Liver (tissue), 9 donors: Measurements from ENCODE around the gene ZMYND19. TPM values are rescaled to one million over a fixed set of nuclear protein-coding genes. Genes with fewer than 3 reads are reported as not detected.

Source experiments
- DNase-seq: peaks from one replicate; pipeline ENCODE4 v3.0.0-alpha.2; 2017; ENCODE audit warnings: low spot score
- H3K27ac ChIP-seq, 2 donors: one replicate each; pipeline ENCODE4 v1.7.0; 2013; ENCODE audit warnings: inconsistent platforms in 2 of 2, low read length in 2 of 2, control low read depth in 1 of 2, low read depth in 1 of 2, mild to moderate bottlenecking in 1 of 2
- H3K27me3 ChIP-seq, 4 donors: one replicate each; pipeline versions ENCODE4 v1.6.1 to v1.7.0; 2013; ENCODE audit warnings: low read length in 3 of 4, inconsistent platforms in 1 of 4, mild to moderate bottlenecking in 1 of 4, moderate library complexity in 1 of 4; ENCODE audit not compliant: control insufficient read depth in 4 of 4, insufficient read depth in 4 of 4
- H3K36me3 ChIP-seq, 4 donors: one replicate each; pipeline versions ENCODE4 v1.6.1 to v1.7.0; 2013; ENCODE audit warnings: low read length in 3 of 4, mild to moderate bottlenecking in 3 of 4, low read depth in 1 of 4, moderate library complexity in 1 of 4; ENCODE audit not compliant: control insufficient read depth in 4 of 4, insufficient read depth in 3 of 4
- H3K4me1 ChIP-seq, 4 donors: one replicate each; pipeline versions ENCODE4 v1.6.1 to v1.7.0; 2013; ENCODE audit warnings: low read length in 3 of 4, mild to moderate bottlenecking in 3 of 4, moderate library complexity in 1 of 4; ENCODE audit not compliant: control insufficient read depth in 4 of 4, insufficient read depth in 4 of 4
- H3K4me3 ChIP-seq, 3 donors: one replicate each; pipeline versions ENCODE4 v1.6.1 to v1.7.0; 2013; ENCODE audit warnings: low read length in 3 of 3, control low read depth in 1 of 3, low read depth in 1 of 3, mild to moderate bottlenecking in 1 of 3
- H3K9ac ChIP-seq, 2 donors: one replicate each; pipeline ENCODE4 v1.7.0; 2013; ENCODE audit warnings: low read length in 2 of 2, mild to moderate bottlenecking in 2 of 2, moderate library complexity in 2 of 2, control low read depth in 1 of 2, low read depth in 1 of 2
- H3K9me3 ChIP-seq, 4 donors: one replicate each; pipeline versions ENCODE4 v1.6.1 to v1.7.0; 2013; ENCODE audit warnings: low read length in 3 of 4; ENCODE audit not compliant: control insufficient read depth in 4 of 4
- ATF3 ChIP-seq: IDR thresholded peaks from 2 replicates; pipeline ENCODE4 v1.6.1; 2016; ENCODE audit warnings: antibody characterized with exemption
- CTCF ChIP-seq: fragments of 150-350 bp; IDR thresholded peaks from 2 replicates; pipeline ENCODE4 v1.5.1; 2017; ENCODE audit warnings: improper control_type of control experiment, low read depth, low read length; ENCODE audit not compliant: missing input control
- EGR1 ChIP-seq, 2 donors: IDR thresholded peaks; 2 replicates each; pipeline ENCODE4 v1.6.1; 2016 to 2018; ENCODE audit warnings: antibody characterized with exemption in 2 of 2, low read depth in 2 of 2
- FOXA1 ChIP-seq: IDR thresholded peaks from 2 replicates; pipeline ENCODE4 v1.6.1; 2016; ENCODE audit warnings: antibody characterized with exemption
- FOXA2 ChIP-seq: IDR thresholded peaks from 2 replicates; pipeline ENCODE4 v1.6.1; 2016; ENCODE audit warnings: antibody characterized with exemption
- GABPA ChIP-seq, 2 donors: IDR thresholded peaks in 1 of 2; conservative IDR thresholded peaks in 1 of 2; 2 replicates each; pipeline ENCODE4 v1.6.1; 2016; ENCODE audit warnings: antibody characterized with exemption in 2 of 2, mild to moderate bottlenecking in 1 of 2, moderate library complexity in 1 of 2
- HNF4A ChIP-seq, 2 donors: conservative IDR thresholded peaks; 2 replicates each; pipeline ENCODE4 v1.6.1; 2016; ENCODE audit warnings: antibody characterized with exemption in 2 of 2, mild to moderate bottlenecking in 2 of 2
- HNF4G ChIP-seq: IDR thresholded peaks from 2 replicates; pipeline ENCODE4 v1.6.1; 2016; ENCODE audit warnings: antibody characterized with exemption
- JUND ChIP-seq, 2 donors: IDR thresholded peaks; 2 replicates each; pipeline ENCODE4 v1.6.1; 2016; ENCODE audit warnings: antibody characterized with exemption in 2 of 2
- MAX ChIP-seq: IDR thresholded peaks from 2 replicates; pipeline ENCODE4 v1.6.1; 2016; ENCODE audit warnings: antibody characterized with exemption
- NR2F2 ChIP-seq: IDR thresholded peaks from 2 replicates; pipeline ENCODE4 v1.6.1; 2016; ENCODE audit warnings: antibody characterized with exemption
- RAD21 ChIP-seq, 2 donors: IDR thresholded peaks; 2 replicates each; pipeline ENCODE4 v1.6.1; 2016; ENCODE audit warnings: antibody characterized with exemption in 2 of 2, mild to moderate bottlenecking in 2 of 2
- REST ChIP-seq: IDR thresholded peaks from 2 replicates; pipeline ENCODE4 v1.6.1; 2016; ENCODE audit warnings: antibody characterized with exemption, mild to moderate bottlenecking
- RXRA ChIP-seq, 2 donors: IDR thresholded peaks; 2 replicates each; pipeline ENCODE4 v1.6.1; 2017 to 2018; ENCODE audit warnings: antibody characterized with exemption in 2 of 2, mild to moderate bottlenecking in 1 of 2
- SP1 ChIP-seq: IDR thresholded peaks from 2 replicates; pipeline ENCODE4 v1.6.1; 2018; ENCODE audit warnings: antibody characterized with exemption, mild to moderate bottlenecking
- TAF1 ChIP-seq: conservative IDR thresholded peaks from 2 replicates; pipeline ENCODE4 v1.6.1; 2016; ENCODE audit warnings: antibody characterized with exemption, mild to moderate bottlenecking
- YY1 ChIP-seq: IDR thresholded peaks from 2 replicates; pipeline ENCODE4 v1.6.1; 2016; ENCODE audit warnings: antibody characterized with exemption, mild to moderate bottlenecking
- ZBTB33 ChIP-seq: IDR thresholded peaks from 2 replicates; pipeline ENCODE4 v1.6.1; 2016; ENCODE audit warnings: antibody characterized with exemption
- WGBS: extraction: QIAGEN DNeasy Blood & Tissue Kit; methylation state at CpG from one replicate; pipeline ENCODE4 v1.1.7; 2013; 5-methylcytosine and 5-hydroxymethylcytosine counted together
- polyA plus RNA-seq, 2 donors: library from polyadenylated mRNA; stranded (reverse) in 1 of 2; unstranded in 1 of 2; fragments of 200-250 nt in 1 of 2; fragments of >200 nt in 1 of 2; fragmentation: Nextera tagmentation in 1 of 2; extraction: Ambion mirVana in 1 of 2; gene quantifications; one replicate each; pipeline versions ENCODE4 v1.2.1 to v1.2.3, GENCODE V29; 2013 to 2015
- total RNA-seq, 2 donors: library from RNA; depleted of rRNA; stranded (reverse); fragments of >200 nt; gene quantifications; one replicate each; pipeline ENCODE4 v1.2.3, GENCODE V29; 2014
- donor health status: healthy.
- donor health status: healthy.
- donor health status: healthy.
- donor health status: healthy.
- donor health status: healthy.

ZMYND19 gene
- total and polyA plus RNA-seq, 4 donors = 2.4 to 7.1 (median 7.0) TPM

- Histone ChIP-seq H3K4me1 (peaks cover 3 to 9% (median 6%) of the 10 kb centered on the region in 4 donors), H3K27ac (no peak overlapping the region), H3K9ac (no peak overlapping the region), H3K27me3 (no peaks in the 10 kb centered on the region), H3K4me3 (no peak overlapping the region), H3K9me3 (no peaks in the 10 kb centered on the region), H3K36me3 (peaks cover 6 to 16% (median 12%) of the 10 kb centered on the region in 4 donors)
- 93% methylated on average over 10 of the region's 10 CpGs for WGBS
- TF ChIP-seq CTCF = no peak
- no peak for TF ChIP-seq HNF4G
- TF ChIP-seq REST = no peak
- no peak for TF ChIP-seq RAD21 (IDR thresholded peaks at IDR 0.05)
- TF ChIP-seq FOXA2 = no peak
- TF ChIP-seq TAF1 = no peak
- TF ChIP-seq RXRA (IDR thresholded peaks at IDR 0.05) = no peak
- no peak for TF ChIP-seq ATF3
- TF ChIP-seq HNF4A (conservative IDR thresholded peaks at IDR 0.05) = no peak
- TF ChIP-seq EGR1 (IDR thresholded peaks at IDR 0.05; ENCODE audit: low read depth in 2 of 2) = no peak
- TF ChIP-seq NR2F2 = no peak
- no peak for TF ChIP-seq FOXA1
- no peak for TF ChIP-seq ZBTB33
- no peak for TF ChIP-seq YY1
- TF ChIP-seq SP1 = no peak
- TF ChIP-seq GABPA (IDR thresholded peaks at IDR 0.05 in 1 of 2, conservative IDR thresholded peaks at IDR 0.05 in 1 of 2) = no peak
- no peak for TF ChIP-seq JUND (IDR thresholded peaks at IDR 0.05)
- no peak for TF ChIP-seq MAX
- DNase-seq = no peak
Measured at GRCh38 chr9:137564134-137564533, 26.2 kb downstream of the ZMYND19 start.
